Activated CD4-positive, alpha-beta memory T cell treated with anti-CD3 and anti-CD28 coated beads for 36 hours (primary cell): Measurements from ENCODE around the gene NHS. TPM values are rescaled to one million over a fixed set of nuclear protein-coding genes. Genes with fewer than 3 reads are reported as not detected.
"Not testable (repeated sequence)": the region's sequence is repeated elsewhere in the genome, so short reads cannot be mapped to it uniquely, and the experiment has no call there.

ENCODE experiments used
- CTCF ChIA-PET: fragments of 350-600 bp; sonication (Branson Sonifier 250); formaldehyde crosslinking; loops from one replicate; lab custom pipeline; 2021; ENCODE audit warnings: antibody characterized with exemption, inconsistent platforms; lab: Charles Lee
- POLR2A ChIA-PET: fragments of 350-600 bp; sonication (Branson Sonifier 250); formaldehyde crosslinking; loops from one replicate; lab custom pipeline; 2021; ENCODE audit warnings: antibody characterized with exemption; lab: Charles Lee
- DNase-seq: peaks from one replicate; pipeline ENCODE4 v3.0.0-alpha.2; 2020
- H3K27ac Mint-ChIP-seq: one replicate; pipeline ENCODE4 v1.8.0; 2021; ENCODE audit warnings: mixed read lengths
- H3K27me3 Mint-ChIP-seq: one replicate; pipeline ENCODE4 v1.8.0; 2021; ENCODE audit warnings: mixed read lengths
- H3K36me3 Mint-ChIP-seq: one replicate; pipeline ENCODE4 v1.8.0; 2021; ENCODE audit warnings: mixed read lengths
- H3K4me1 Mint-ChIP-seq: one replicate; pipeline ENCODE4 v1.8.0; 2021; ENCODE audit warnings: low read depth, mixed read lengths
- H3K4me3 Mint-ChIP-seq: one replicate; pipeline ENCODE4 v1.8.0; 2021; ENCODE audit warnings: mild to moderate bottlenecking, mixed read lengths
- H3K9me3 Mint-ChIP-seq: one replicate; pipeline ENCODE4 v1.8.0; 2021; ENCODE audit warnings: mixed read lengths
- intact Hi-C: fragments of 100-400 bp; cut with micrococcal nuclease; formaldehyde crosslinking; loops from one replicate; pipeline ENCODE4 v1.15.1; 2023
- total RNA-seq, 2 experiments: library from RNA; stranded (reverse); gene quantifications; one replicate each; pipeline ENCODE4 v1.2.3, GENCODE V29; 2021

The NHS gene
- total RNA-seq, 2 experiments from 2014 or later = 4.8 to 5.0 TPM

DNA sequence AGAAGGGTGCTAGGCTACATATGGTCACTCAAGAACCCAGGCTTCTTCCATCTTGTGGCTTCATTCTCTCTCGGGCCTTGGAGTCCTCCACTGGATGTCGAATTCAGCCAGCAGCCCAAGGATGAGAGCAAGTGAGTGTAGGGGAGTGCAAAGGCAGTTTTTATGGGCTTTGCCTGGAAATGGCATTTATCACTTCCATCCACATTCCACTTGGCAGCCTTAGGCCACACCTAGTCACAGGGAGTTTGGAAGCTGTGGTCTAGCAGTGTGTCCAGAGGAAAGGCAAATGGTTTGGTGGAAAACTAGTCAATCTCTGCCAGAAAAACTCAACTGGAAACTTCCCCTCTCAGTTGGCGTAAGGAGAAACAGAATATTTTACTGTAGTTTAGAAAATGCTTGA lies 59.0 kb downstream of the NHS start:
- no peaks in the 10 kb centered on the region for H3K9me3 Mint-ChIP-seq
- DNase-seq = no peak
- H3K4me3 Mint-ChIP-seq = no peak overlapping the region
- CTCF ChIA-PET = no interaction called here
- intact Hi-C loops = no loop called here
- POLR2A ChIA-PET = no interaction called here
- no peak overlapping the region for H3K27ac Mint-ChIP-seq
- no peaks in the 10 kb centered on the region for H3K4me1 Mint-ChIP-seq
- no peaks in the 10 kb centered on the region for H3K36me3 Mint-ChIP-seq
- no peaks in the 10 kb centered on the region for H3K27me3 Mint-ChIP-seq

DNA sequence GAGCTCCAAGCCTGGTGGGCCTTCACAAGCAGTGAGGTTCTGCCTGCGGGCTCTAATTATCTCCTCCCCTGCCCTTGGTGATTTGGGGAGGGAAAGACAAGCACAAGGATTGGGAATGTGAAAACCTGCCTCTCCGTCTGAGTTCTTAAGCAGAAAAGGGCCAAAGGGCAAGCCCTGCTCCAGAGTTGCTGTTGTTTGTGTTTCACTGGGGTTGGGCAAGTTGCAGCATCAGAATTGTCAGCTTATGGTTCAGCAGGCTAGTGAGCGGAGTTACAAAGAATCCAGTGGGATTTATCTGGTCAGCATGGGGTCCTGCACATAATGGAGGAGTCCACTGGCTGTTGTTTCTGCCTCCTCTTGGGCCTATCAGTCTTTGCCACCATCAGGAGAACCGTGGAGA lies 60.5 kb downstream of the NHS start:
- CTCF ChIA-PET = no interaction called here
- Mint-ChIP-seq H3K36me3 (no peaks in the 10 kb centered on the region), H3K4me1 (no peaks in the 10 kb centered on the region), H3K27me3 (no peaks in the 10 kb centered on the region), H3K9me3 (no peaks in the 10 kb centered on the region), H3K4me3 (no peak overlapping the region), H3K27ac (no peak overlapping the region)
- POLR2A ChIA-PET = no interaction called here
- intact Hi-C loops = no loop called here
- no peak for DNase-seq

DNA sequence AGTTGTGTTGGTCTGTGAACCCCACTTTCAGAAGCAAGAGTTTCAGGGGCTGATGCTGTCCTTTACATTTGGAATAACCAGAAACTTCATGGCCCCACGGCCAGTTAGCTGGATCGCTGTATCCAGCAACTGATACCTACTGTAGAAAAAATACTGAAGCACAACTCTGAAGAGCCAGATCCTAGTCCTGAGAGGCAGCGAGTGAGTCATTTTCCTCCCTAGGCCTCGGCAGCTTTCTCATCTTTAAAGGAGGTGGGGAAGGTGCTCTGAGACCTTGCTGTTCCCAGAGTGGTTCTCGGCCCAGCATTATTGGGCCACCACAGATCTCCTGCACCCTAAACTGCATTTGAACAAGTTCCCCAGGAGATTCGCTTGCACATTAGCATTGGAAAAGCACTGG lies 63.2 kb downstream of the NHS start:
- no peak overlapping the region for H3K27ac Mint-ChIP-seq
- POLR2A ChIA-PET = no interaction called here

DNA sequence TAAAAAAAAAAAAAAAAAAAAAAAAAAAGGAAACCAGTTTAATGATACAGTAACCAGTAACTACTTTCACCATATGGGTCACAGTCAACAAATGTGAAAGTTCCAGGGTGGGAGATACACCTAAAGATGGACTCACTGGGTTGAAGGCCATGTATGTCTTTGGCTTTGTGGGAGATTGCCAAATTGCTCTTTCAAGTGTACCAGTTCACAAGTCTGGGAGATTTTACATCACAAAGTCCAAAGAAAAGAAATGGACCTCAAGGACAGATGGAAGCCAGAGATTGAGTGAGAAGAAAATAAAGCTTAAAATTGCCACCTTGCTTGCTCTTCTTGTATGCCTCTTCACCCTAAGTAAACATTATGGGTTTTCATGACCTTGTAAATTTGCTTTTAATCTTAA lies 65.3 kb downstream of the NHS start:
- POLR2A ChIA-PET = no interaction called here
- Mint-ChIP-seq H3K4me1 (peaks cover 4% of the 10 kb centered on the region), H3K36me3 (no peaks in the 10 kb centered on the region), H3K9me3 (no peaks in the 10 kb centered on the region), H3K27ac (no peak overlapping the region), H3K4me3 (no peak overlapping the region), H3K27me3 (no peaks in the 10 kb centered on the region)
- DNase-seq = no peak
- CTCF ChIA-PET = no interaction called here
- intact Hi-C loops = loop anchor here (2.0 to 10.0 kb wide), 2 partner anchors 63 to 615 kb away; no protein-coding TSS in a partner anchor

More for the DNA sequence above, 63.2 kb downstream of the NHS start:
- DNase-seq = no peak
- CTCF ChIA-PET = no interaction called here
- intact Hi-C loops = no loop called here
- H3K4me3 Mint-ChIP-seq = no peak overlapping the region
- no peaks in the 10 kb centered on the region for H3K36me3 Mint-ChIP-seq
- no peaks in the 10 kb centered on the region for H3K9me3 Mint-ChIP-seq
- H3K27me3 Mint-ChIP-seq = no peaks in the 10 kb centered on the region
- H3K4me1 Mint-ChIP-seq = peaks cover 4% of the 10 kb centered on the region

DNA sequence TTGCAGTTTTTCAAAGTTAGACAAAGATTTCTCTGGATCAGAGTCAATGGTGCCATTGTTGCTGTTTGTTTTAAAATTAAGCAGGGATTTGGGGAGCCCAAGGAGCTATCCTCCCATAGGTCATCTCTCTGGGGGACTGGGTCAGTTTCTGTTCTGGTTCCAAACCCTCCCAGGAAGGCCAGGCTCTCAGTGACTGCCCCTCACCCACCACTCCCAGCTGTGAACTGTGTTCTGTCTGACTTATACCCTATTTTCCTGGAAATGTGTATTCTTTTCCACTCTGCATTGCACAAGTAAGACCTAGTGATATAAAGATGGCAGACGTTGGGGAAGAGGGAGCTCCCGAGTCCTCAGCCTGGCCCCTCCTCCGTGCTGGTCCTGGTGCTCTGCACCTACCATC lies 65.8 kb downstream of the NHS start:
- no peak for DNase-seq
- Mint-ChIP-seq H3K27ac (no peak overlapping the region), H3K36me3 (no peaks in the 10 kb centered on the region), H3K9me3 (no peaks in the 10 kb centered on the region), H3K4me1 (peaks cover 4% of the 10 kb centered on the region), H3K4me3 (no peak overlapping the region), H3K27me3 (no peaks in the 10 kb centered on the region)
- intact Hi-C loops = loop anchor here (2.0 to 10.0 kb wide), 2 partner anchors 64 to 616 kb away; no protein-coding TSS in a partner anchor
- ChIA-PET POLR2A (no interaction called here), CTCF (no interaction called here)

DNA sequence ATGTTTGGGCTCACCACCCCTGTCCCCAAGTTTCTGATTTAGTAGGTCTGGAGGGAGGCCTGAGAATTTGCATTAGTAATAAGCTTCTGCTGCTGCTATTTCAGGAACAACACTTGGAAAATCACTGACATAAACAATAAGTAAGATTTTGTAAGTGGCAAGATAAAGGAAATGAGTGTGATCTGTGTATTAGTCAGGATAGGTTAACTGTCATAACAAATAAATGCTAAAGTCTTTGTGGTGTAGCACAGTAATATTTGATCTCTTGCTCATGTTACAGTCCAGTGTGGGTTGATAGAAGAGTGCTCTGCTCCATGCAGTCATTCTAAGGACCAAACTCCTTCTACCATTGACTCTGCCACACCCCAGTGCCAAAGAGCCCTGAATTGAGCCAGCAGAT lies 67.0 kb downstream of the NHS start:
- peak; percentile 10 for DNase-seq
- intact Hi-C loops = loop anchor here (2.0 to 10.0 kb wide), 2 partner anchors 65 to 617 kb away; no protein-coding TSS in a partner anchor
- H3K4me3 Mint-ChIP-seq = no peak overlapping the region
- no peaks in the 10 kb centered on the region for H3K36me3 Mint-ChIP-seq
- ChIA-PET CTCF (no interaction called here), POLR2A (no interaction called here)
- H3K9me3 Mint-ChIP-seq = no peaks in the 10 kb centered on the region
- no peaks in the 10 kb centered on the region for H3K27me3 Mint-ChIP-seq
- H3K4me1 Mint-ChIP-seq = peaks cover 4% of the 10 kb centered on the region
- no peak overlapping the region for H3K27ac Mint-ChIP-seq

DNA sequence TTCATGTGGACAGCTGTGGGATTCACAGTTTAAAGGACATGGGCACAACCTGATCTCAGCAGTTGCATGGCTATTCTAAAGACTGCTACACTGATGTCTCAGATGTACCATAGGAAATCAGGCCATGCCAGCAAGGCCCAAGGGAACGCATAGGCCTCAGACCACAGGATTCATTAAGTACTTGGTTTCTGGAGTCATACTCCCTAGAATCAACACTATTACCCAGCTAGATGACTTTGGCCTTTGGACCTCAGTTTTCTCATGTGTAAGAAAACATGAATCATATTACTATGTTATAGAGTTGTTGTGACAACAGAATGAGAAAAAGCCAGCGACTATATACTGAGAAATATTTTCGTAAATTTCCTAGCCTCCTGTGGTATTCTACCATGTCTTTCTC lies 67.9 kb downstream of the NHS start:
- Mint-ChIP-seq H3K9me3 (no peaks in the 10 kb centered on the region), H3K27ac (no peak overlapping the region), H3K27me3 (no peaks in the 10 kb centered on the region), H3K4me1 (peaks cover 4% of the 10 kb centered on the region), H3K36me3 (no peaks in the 10 kb centered on the region), H3K4me3 (no peak overlapping the region)
- intact Hi-C loops = loop anchor here (10.0 kb wide), 1 partner anchor 618 kb away; no protein-coding TSS in a partner anchor
- POLR2A ChIA-PET = no interaction called here
- CTCF ChIA-PET = no interaction called here
- DNase-seq = no peak

DNA sequence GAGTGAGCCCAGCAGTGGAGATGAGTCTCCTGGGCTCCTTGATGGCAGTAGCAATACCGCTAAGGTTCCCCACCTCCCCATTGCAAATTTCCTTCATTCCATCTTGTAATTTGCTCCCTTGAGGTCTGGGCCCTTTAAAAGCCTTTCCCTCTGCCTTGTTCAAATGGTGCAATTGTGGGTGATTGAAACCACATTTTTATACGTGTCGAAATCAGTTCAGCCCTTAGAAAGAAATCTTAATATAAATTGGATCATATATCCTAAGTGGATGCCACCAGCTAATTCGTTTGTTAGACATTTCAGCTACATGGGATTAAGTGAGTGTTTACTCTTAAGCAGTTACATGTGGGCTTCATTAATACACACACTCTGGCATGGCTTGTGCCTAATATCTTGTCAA lies 68.6 kb downstream of the NHS start:
- no peaks in the 10 kb centered on the region for H3K9me3 Mint-ChIP-seq
- POLR2A ChIA-PET = no interaction called here
- peaks cover 4% of the 10 kb centered on the region for H3K4me1 Mint-ChIP-seq
- H3K4me3 Mint-ChIP-seq = no peak overlapping the region
- no peaks in the 10 kb centered on the region for H3K36me3 Mint-ChIP-seq
- no peak for DNase-seq
- no peak overlapping the region for H3K27ac Mint-ChIP-seq
- intact Hi-C loops = loop anchor here (10.0 kb wide), 1 partner anchor 619 kb away; no protein-coding TSS in a partner anchor
- no peaks in the 10 kb centered on the region for H3K27me3 Mint-ChIP-seq
- CTCF ChIA-PET = no interaction called here

DNA sequence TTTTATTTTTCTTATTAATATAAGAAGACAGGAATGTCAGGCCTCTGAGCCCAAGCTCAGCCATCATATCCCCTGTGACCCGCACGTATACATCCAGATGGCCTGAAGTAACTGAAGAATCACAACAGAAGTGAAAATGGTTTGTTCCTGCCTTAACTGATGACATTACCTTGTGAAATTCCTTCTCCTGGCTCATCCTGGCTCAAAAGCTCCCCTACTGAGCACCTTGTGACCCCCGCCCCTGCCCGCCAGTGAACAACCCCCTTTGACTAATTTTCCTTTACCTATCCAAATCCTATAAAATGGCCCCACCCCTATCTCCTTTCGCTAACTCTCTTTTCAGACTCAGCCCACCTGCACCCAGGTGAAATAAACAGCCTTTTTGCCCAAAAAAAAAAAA lies 71.3 kb downstream of the NHS start:
- H3K27ac Mint-ChIP-seq, H3K4me3 Mint-ChIP-seq, H3K27me3 Mint-ChIP-seq, POLR2A ChIA-PET, H3K9me3 Mint-ChIP-seq, CTCF ChIA-PET, H3K36me3 Mint-ChIP-seq, DNase-seq, H3K4me1 Mint-ChIP-seq: not testable (repeated sequence)
- intact Hi-C loops = loop anchor here (10.0 kb wide), 1 partner anchor 621 kb away; no protein-coding TSS in a partner anchor

DNA sequence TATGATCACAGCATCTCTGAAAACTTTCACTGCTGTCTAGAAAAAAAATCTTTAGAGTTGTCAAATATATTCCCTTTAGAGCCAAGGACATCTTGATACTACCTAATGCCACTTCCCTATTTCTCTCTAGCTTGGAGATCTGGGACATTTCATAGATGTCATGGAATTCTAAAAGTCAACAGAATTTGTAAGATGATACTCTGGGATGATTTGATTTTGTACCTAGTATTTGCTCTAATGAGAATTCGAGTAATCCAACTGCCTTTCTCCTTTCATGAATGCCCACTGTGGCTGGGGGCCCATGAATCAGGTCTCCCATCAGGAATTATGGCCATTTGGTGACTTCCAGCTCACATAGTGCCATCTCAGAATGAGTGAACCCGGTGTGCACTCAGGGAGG lies 73.2 kb downstream of the NHS start:
- no peak overlapping the region for H3K4me3 Mint-ChIP-seq
- no peaks in the 10 kb centered on the region for H3K36me3 Mint-ChIP-seq
- intact Hi-C loops = loop anchor here (10.0 kb wide), 1 partner anchor 623 kb away; no protein-coding TSS in a partner anchor
- DNase-seq = no peak
- no peaks in the 10 kb centered on the region for H3K9me3 Mint-ChIP-seq
- no peaks in the 10 kb centered on the region for H3K4me1 Mint-ChIP-seq
- POLR2A ChIA-PET = no interaction called here
- CTCF ChIA-PET = no interaction called here
- no peak overlapping the region for H3K27ac Mint-ChIP-seq
- no peaks in the 10 kb centered on the region for H3K27me3 Mint-ChIP-seq

DNA sequence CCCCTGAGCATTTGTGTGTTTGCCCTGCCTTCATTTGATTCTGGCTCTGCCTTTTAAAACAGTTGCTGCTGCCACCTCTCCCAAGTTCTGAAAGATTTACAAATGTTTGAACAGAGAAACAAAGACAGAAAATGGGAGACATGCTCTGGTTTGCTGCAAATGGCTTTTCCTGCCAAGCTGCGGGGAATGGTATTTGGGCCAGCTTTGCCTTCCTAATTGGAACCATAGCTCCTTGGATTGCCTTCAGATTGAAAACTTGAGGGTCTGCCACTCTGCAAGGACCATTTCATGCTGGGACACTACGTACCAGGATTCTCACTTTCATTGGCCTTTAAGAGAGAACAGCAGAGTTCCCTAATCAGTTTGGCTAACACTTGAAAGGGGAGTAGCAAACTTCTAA lies 74.9 kb downstream of the NHS start:
- Mint-ChIP-seq H3K4me3 (no peak overlapping the region), H3K9me3 (no peaks in the 10 kb centered on the region), H3K4me1 (no peaks in the 10 kb centered on the region), H3K27me3 (no peaks in the 10 kb centered on the region), H3K36me3 (no peaks in the 10 kb centered on the region), H3K27ac (no peak overlapping the region)
- no peak for DNase-seq
- intact Hi-C loops = loop anchor here (10.0 kb wide), 1 partner anchor 625 kb away; no protein-coding TSS in a partner anchor
- CTCF ChIA-PET = no interaction called here
- POLR2A ChIA-PET = no interaction called here

DNA sequence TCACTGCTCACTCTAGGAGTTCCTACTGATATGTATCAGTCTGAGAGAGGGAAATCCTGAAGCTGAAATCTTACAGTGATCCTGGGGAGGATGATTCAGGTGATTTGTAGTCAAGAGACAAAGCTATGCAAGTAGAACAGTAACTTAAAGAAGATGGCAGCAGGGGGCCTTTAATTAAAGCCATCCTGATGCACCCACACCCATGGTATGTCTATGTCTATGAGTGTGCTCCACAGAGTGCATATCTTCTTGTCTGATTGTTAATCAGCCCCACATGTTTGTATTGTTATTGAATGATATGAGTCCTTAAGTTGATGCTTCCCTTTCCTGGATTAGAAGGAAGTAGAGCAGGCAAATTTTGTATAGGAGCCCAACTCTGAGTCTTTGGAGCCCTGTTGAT lies 78.8 kb downstream of the NHS start:
- peaks cover 2% of the 10 kb centered on the region for H3K27me3 Mint-ChIP-seq
- intact Hi-C loops = no loop called here
- H3K36me3 Mint-ChIP-seq = no peaks in the 10 kb centered on the region
- POLR2A ChIA-PET = no interaction called here
- CTCF ChIA-PET = no interaction called here
- no peaks in the 10 kb centered on the region for H3K4me1 Mint-ChIP-seq
- no peak overlapping the region for H3K4me3 Mint-ChIP-seq
- DNase-seq = no peak
- no peak overlapping the region for H3K27ac Mint-ChIP-seq
- H3K9me3 Mint-ChIP-seq = no peaks in the 10 kb centered on the region

DNA sequence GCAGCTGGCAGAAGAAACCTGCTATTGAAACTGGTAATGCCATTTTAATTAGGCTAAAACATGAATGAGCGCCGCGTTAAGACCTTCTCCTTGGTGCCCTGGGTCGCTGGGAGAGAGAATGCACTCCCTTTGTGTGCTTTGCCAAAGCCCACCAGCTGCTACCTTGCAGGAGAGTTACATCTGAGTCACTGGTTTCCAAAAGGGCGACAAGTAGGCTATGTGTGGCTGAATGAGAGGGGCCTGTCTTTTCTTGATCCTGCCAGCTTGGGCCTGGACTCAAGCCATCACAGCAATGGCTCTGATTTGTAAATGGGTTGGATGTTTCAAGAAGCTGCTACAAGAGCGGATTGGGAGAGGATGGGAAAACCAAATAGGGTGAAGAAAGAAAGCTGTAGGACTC lies 81.5 kb downstream of the NHS start:
- ChIA-PET CTCF (no interaction called here), POLR2A (no interaction called here)
- Mint-ChIP-seq H3K4me3 (no peak overlapping the region), H3K4me1 (no peaks in the 10 kb centered on the region), H3K27me3 (peaks cover 2% of the 10 kb centered on the region), H3K9me3 (no peaks in the 10 kb centered on the region), H3K27ac (no peak overlapping the region), H3K36me3 (no peaks in the 10 kb centered on the region)
- DNase-seq = no peak
- intact Hi-C loops = no loop called here
